ENCODE results near the gene ETV7. TPM values are rescaled to one million over a fixed set of nuclear protein-coding genes. Genes with fewer than 3 reads are reported as not detected.

The ETV7 gene
- total RNA-seq, 1 donor, result 0.09 TPM

DNA sequence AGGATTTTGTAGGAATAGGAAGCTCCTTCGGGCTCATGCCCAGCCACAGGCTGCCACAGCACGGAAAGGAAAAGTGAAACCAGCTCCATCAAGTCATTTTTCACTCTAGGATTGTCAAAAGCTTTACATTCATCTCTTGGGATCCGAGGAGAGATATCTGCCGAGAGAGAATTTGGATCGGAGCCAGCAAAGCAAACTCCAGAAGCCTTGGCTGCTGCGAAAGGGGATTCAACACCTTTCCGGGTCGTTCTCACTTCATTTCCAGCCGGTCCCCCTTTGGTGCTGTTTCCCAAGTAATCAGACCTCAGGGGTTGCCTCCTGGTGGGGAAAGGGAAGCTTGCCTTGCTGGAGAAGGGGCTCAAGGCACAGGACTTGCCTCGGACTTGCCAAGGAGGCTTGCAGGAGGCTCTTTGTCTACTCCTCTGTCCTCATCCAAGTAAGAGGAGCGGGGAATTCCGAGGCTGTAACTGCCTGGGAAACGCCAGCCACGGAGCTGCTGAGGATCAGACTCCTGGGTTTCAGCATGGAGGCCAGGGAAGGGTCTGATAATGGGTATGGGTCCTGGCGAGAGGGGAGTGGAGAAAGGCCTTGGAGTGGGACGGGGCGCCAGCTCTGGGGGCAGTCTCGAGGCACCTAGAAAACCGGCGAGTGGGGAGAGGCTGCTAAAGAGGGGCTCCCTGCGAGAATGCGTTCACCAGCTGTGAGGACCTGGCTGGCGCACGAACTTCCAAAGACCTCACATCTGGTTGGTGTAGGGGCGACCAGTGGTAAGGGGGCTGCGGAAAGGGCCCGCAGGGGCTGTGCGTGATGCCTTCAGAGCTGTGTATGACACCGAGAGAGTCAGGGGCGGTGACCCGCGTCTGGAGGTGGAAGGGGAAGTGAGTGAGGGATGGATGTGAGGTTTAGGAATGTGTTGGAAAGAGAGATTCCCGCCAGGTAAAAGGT lies 702 bp downstream of the ETV7 start:
- peak; percentile 77 for DNase-seq (ENCODE audit: low read depth)

GRCh38 chr6:36384095-36384494 lies 3.4 kb downstream of the ETV7 start:
- H3K4me3 ChIP-seq (ENCODE audit: low read depth, low read length), result no peak overlapping the region
- no peak for DNase-seq (ENCODE audit: low read depth)
- no peak for TF ChIP-seq CTCF (IDR thresholded peaks at IDR 0.05; ENCODE audit: insufficient read depth, low read length)

More for the DNA sequence above, 702 bp downstream of the ETV7 start:
- peak overlapping the region; percentile 72 for H3K4me3 ChIP-seq (ENCODE audit: low read depth, low read length)
- TF ChIP-seq CTCF (IDR thresholded peaks at IDR 0.05; ENCODE audit: insufficient read depth, low read length), result peak; percentile 46

- H3K4me3 ChIP-seq (ENCODE audit: low read depth, low read length), result no peak overlapping the region
- TF ChIP-seq CTCF (IDR thresholded peaks at IDR 0.05; ENCODE audit: insufficient read depth, low read length), result no peak
- DNase-seq (ENCODE audit: low read depth), result peak; percentile 24
Observed at GRCh38 chr6:36383606-36384005, 3.9 kb downstream of the ETV7 start.

- no peak for TF ChIP-seq CTCF (IDR thresholded peaks at IDR 0.05; ENCODE audit: insufficient read depth, low read length)
- H3K4me3 ChIP-seq (ENCODE audit: low read depth, low read length), result no peak overlapping the region
- DNase-seq (ENCODE audit: low read depth), result no peak
Observed at GRCh38 chr6:36382976-36383375, 4.5 kb downstream of the ETV7 start.

DNA sequence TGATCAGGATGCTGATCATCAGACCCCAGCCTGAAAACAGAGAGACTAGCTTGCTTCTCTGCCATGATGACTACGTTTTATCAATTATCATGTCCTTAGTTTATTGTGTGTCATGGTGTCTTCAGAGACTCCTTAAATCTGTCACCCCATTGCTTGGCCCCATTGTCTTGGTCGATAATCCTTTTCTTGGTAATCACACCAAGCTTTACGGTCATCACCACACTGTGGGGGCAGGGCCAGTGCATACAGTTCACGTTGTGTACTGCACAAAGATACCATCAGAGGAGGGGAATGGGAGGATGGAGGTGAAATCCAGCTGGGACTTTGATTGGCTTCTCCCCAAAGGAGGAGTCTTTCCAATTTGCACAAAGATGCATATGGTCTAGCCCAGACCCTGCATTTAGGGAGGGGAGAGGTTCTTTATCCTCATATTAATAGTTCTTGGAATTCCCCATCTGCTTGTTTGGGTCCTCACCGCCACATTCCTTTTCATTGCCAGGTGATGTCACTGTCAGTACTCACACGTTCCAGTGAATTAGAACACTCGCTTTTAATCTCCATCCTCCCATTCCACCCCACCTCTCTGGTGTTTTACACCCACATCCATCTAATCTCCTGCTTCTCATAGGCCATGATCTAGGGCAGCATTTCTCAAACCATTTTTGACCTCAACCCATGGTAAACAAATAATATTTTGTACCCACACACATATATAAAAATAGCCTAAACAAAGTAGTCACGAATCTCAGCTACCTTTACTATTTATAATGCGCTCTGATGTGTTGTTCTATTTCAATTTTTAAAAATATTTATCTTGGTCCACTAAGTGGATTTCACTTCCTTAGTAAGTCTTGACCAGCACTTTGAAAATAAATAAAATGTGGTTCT lies 5.7 kb downstream of the ETV7 start:
- TF ChIP-seq CTCF (IDR thresholded peaks at IDR 0.05; ENCODE audit: insufficient read depth, low read length), result no peak
- H3K4me3 ChIP-seq (ENCODE audit: low read depth, low read length), result no peak overlapping the region
- DNase-seq (ENCODE audit: low read depth), result no peak

GRCh38 chr6:36380166-36380565 lies 7.3 kb downstream of the ETV7 start:
- DNase-seq (ENCODE audit: low read depth), result no peak
- no peak for TF ChIP-seq CTCF (IDR thresholded peaks at IDR 0.05; ENCODE audit: insufficient read depth, low read length)
- H3K4me3 ChIP-seq (ENCODE audit: low read depth, low read length), result no peak overlapping the region

All from fibroblast of the aortic adventitia (primary cell).